Activated CD4-positive, alpha-beta memory T cell treated with anti-CD3 and anti-CD28 coated beads for 36 hours (primary cell): ENCODE data around the gene PPIC. TPM values are rescaled to one million over a fixed set of nuclear protein-coding genes. Genes with fewer than 3 reads are reported as not detected.

Experiments
- CTCF ChIA-PET: fragments of 350-600 bp; sonication (Branson Sonifier 250); formaldehyde crosslinking; loops from one replicate; lab custom pipeline; 2021; ENCODE audit warnings: antibody characterized with exemption, inconsistent platforms; lab: Charles Lee
- POLR2A ChIA-PET: fragments of 350-600 bp; sonication (Branson Sonifier 250); formaldehyde crosslinking; loops from one replicate; lab custom pipeline; 2021; ENCODE audit warnings: antibody characterized with exemption; lab: Charles Lee
- DNase-seq: peaks from one replicate; pipeline ENCODE4 v3.0.0-alpha.2; 2020
- H3K27ac Mint-ChIP-seq: one replicate; pipeline ENCODE4 v1.8.0; 2021; ENCODE audit warnings: mixed read lengths
- H3K27me3 Mint-ChIP-seq: one replicate; pipeline ENCODE4 v1.8.0; 2021; ENCODE audit warnings: mixed read lengths
- H3K36me3 Mint-ChIP-seq: one replicate; pipeline ENCODE4 v1.8.0; 2021; ENCODE audit warnings: mixed read lengths
- H3K4me1 Mint-ChIP-seq: one replicate; pipeline ENCODE4 v1.8.0; 2021; ENCODE audit warnings: low read depth, mixed read lengths
- H3K4me3 Mint-ChIP-seq: one replicate; pipeline ENCODE4 v1.8.0; 2021; ENCODE audit warnings: mild to moderate bottlenecking, mixed read lengths
- H3K9me3 Mint-ChIP-seq: one replicate; pipeline ENCODE4 v1.8.0; 2021; ENCODE audit warnings: mixed read lengths
- intact Hi-C: fragments of 100-400 bp; cut with micrococcal nuclease; formaldehyde crosslinking; loops from one replicate; pipeline ENCODE4 v1.15.1; 2023
- total RNA-seq, 2 experiments: library from RNA; stranded (reverse); gene quantifications; one replicate each; pipeline ENCODE4 v1.2.3, GENCODE V29; 2021

Gene PPIC
- total RNA-seq, 2 experiments from 2014 or later: not detected

DNA sequence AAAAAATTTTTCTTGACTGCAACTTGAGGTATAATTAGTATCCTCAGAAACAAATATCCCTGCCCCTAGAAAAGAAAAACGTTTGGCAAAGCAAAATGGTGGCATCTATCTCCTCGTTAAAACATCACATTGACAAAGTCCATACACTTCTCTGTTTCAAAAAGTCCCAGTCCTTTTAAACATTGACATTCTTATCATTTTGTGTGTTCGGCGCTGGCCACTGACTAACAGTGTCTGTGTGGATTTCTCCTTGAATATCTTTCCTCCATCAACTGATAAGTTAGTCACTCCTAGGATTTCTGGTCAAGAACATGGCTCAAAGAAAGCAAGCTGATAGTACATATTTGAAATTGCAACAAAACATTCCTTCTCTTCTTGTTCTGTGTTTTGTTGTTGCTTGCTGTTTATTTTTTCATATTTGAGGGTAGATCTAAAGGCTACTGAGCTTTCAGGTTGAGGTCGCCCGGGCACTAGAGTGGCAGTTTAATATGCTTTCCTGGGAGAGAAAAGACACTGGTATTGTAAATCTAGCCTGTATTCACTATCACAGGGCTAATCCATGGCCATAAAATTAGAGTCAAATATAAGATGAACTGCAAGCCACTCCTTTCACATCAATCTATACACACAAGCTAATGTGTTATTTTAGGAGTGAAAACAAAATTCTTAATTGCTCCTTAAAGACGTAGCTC lies 8.5 kb upstream of the PPIC start:
- peaks cover 25% of the 10 kb centered on the region for H3K27me3 Mint-ChIP-seq
- H3K27ac Mint-ChIP-seq: no peak overlapping the region
- no peaks in the 10 kb centered on the region for H3K36me3 Mint-ChIP-seq
- intact Hi-C loops: no loop called here
- H3K4me1 Mint-ChIP-seq: no peaks in the 10 kb centered on the region
- ChIA-PET POLR2A (no interaction called here), CTCF (no interaction called here)
- no peak overlapping the region for H3K4me3 Mint-ChIP-seq
- H3K9me3 Mint-ChIP-seq: no peaks in the 10 kb centered on the region
- no peak for DNase-seq

GRCh38 chr5:123039673-123040072 lies 3.1 kb upstream of the PPIC start:
- no peaks in the 10 kb centered on the region for H3K9me3 Mint-ChIP-seq
- H3K27ac Mint-ChIP-seq: no peak overlapping the region
- intact Hi-C loops: loop anchor here (5.0 kb wide), 1 partner anchor 53 kb away; no protein-coding TSS in a partner anchor
- no peak for DNase-seq
- H3K36me3 Mint-ChIP-seq: no peaks in the 10 kb centered on the region
- no peak overlapping the region for H3K4me3 Mint-ChIP-seq
- CTCF ChIA-PET: no interaction called here
- H3K4me1 Mint-ChIP-seq: peaks cover 11% of the 10 kb centered on the region
- POLR2A ChIA-PET: no interaction called here
- peaks cover 43% of the 10 kb centered on the region for H3K27me3 Mint-ChIP-seq

- H3K4me1 Mint-ChIP-seq: peaks cover 11% of the 10 kb centered on the region
- ChIA-PET POLR2A (no interaction called here), CTCF (no interaction called here)
- H3K36me3 Mint-ChIP-seq: no peaks in the 10 kb centered on the region
- peak overlapping the region; percentile 38 for H3K4me3 Mint-ChIP-seq
- no peak for DNase-seq
- intact Hi-C loops: loop anchor here (5.0 kb wide), 1 partner anchor 55 kb away; no protein-coding TSS in a partner anchor
- H3K9me3 Mint-ChIP-seq: no peaks in the 10 kb centered on the region
- H3K27me3 Mint-ChIP-seq: peaks cover 38% of the 10 kb centered on the region
- no peak overlapping the region for H3K27ac Mint-ChIP-seq
Measured at GRCh38 chr5:123037104-123037418, 536 bp upstream of the PPIC start.

- peak; percentile 9 for DNase-seq
- Mint-ChIP-seq H3K4me1 (peaks cover 11% of the 10 kb centered on the region), H3K27ac (no peak overlapping the region), H3K4me3 (peak overlapping the region; percentile 56), H3K27me3 (peaks cover 45% of the 10 kb centered on the region), H3K36me3 (no peaks in the 10 kb centered on the region), H3K9me3 (no peaks in the 10 kb centered on the region)
- POLR2A ChIA-PET: no interaction called here
- intact Hi-C loops: loop anchor here (5.0 kb wide), 1 partner anchor 56 kb away; no protein-coding TSS in a partner anchor
- CTCF ChIA-PET: no interaction called here
Measured at GRCh38 chr5:123035918-123036390, 571 bp downstream of the PPIC start.

DNA sequence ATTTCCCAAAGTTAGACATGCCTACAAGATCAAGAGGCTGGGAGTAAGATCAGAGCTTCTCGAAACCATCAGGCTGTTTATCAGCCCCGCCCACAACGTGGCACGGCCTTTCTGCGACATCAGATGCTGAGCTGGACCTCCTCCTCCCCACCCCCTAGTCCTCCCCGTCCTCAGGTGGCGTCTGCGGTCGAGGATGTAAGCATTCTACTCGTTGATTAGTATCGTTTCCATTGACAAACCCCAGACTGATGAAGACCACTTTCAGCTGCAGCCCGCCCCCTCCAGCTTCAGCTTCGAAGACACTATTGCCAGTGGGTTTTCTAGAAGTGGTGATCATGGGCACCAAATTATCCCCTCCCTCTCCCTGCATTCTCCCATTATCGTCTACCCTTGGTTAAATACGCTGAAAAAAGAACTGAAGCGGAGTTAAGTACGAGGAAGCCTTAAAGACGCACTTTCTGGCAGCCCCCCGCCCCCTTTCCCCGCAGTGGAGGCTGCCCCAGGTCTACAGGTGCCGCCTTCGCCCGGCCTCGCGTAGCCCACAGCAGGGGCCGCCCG lies 1.1 kb downstream of the PPIC start:
- ChIA-PET CTCF (interaction anchor here (0.7 kb wide), 1 partner anchor 576 kb away, joined by 3 read pairs; no protein-coding TSS in a partner anchor), POLR2A (no interaction called here)
- Mint-ChIP-seq H3K9me3 (no peaks in the 10 kb centered on the region), H3K27me3 (peaks cover 48% of the 10 kb centered on the region), H3K4me3 (peak overlapping the region; percentile 56), H3K4me1 (peaks cover 11% of the 10 kb centered on the region), H3K27ac (no peak overlapping the region), H3K36me3 (no peaks in the 10 kb centered on the region)
- peak; percentile 30 for DNase-seq
- intact Hi-C loops: loop anchor here (5.0 kb wide), 1 partner anchor 57 kb away; no protein-coding TSS in a partner anchor

GRCh38 chr5:123033157-123033671 lies 3.3 kb downstream of the PPIC start:
- H3K27ac Mint-ChIP-seq: no peak overlapping the region
- DNase-seq: no peak
- intact Hi-C loops: no loop called here
- no peaks in the 10 kb centered on the region for H3K9me3 Mint-ChIP-seq
- CTCF ChIA-PET: no interaction called here
- peaks cover 11% of the 10 kb centered on the region for H3K4me1 Mint-ChIP-seq
- no peak overlapping the region for H3K4me3 Mint-ChIP-seq
- H3K27me3 Mint-ChIP-seq: peaks cover 40% of the 10 kb centered on the region
- H3K36me3 Mint-ChIP-seq: no peaks in the 10 kb centered on the region
- POLR2A ChIA-PET: no interaction called here

- CTCF ChIA-PET: no interaction called here
- no peak overlapping the region for H3K4me3 Mint-ChIP-seq
- no peak overlapping the region for H3K27ac Mint-ChIP-seq
Measured at GRCh38 chr5:123028222-123028621, 8.3 kb downstream of the PPIC start.

GRCh38 chr5:123014689-123015088 lies 21.8 kb downstream of the PPIC start:
- Mint-ChIP-seq H3K4me3 (no peak overlapping the region), H3K9me3 (peaks cover 3% of the 10 kb centered on the region), H3K27me3 (no peaks in the 10 kb centered on the region), H3K4me1 (no peaks in the 10 kb centered on the region), H3K36me3 (peaks cover 2% of the 10 kb centered on the region), H3K27ac (no peak overlapping the region)
- no peak for DNase-seq
- ChIA-PET POLR2A (no interaction called here), CTCF (no interaction called here)
- intact Hi-C loops: no loop called here

More at GRCh38 chr5:123028222-123028621, 8.3 kb downstream of the PPIC start:
- Mint-ChIP-seq H3K9me3 (no peaks in the 10 kb centered on the region), H3K36me3 (no peaks in the 10 kb centered on the region), H3K4me1 (no peaks in the 10 kb centered on the region), H3K27me3 (peaks cover 11% of the 10 kb centered on the region)
- POLR2A ChIA-PET: no interaction called here
- intact Hi-C loops: no loop called here
- DNase-seq: no peak

DNA sequence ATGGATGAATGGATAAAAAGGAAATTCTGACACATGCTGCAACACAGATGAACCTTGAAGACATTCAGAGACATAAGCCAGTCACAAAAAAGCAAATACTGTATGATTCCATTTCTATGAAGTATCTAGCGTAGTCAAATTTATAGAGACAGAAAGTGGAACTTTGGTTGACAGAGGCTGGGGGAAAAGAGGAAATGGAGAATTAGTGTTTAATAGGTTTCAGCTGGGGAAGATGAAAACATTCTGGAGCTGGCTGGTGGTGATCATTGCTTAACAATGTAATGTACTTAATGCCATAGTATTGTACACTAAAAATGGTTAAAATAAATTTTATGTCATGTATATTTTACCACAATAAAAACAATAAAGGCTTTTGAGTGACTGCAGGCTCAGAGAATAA lies 24.2 kb downstream of the PPIC start:
- ChIA-PET CTCF (no interaction called here), POLR2A (no interaction called here)
- H3K27me3 Mint-ChIP-seq: no peaks in the 10 kb centered on the region
- DNase-seq: no peak
- no peaks in the 10 kb centered on the region for H3K4me1 Mint-ChIP-seq
- peaks cover 3% of the 10 kb centered on the region for H3K9me3 Mint-ChIP-seq
- no peak overlapping the region for H3K27ac Mint-ChIP-seq
- no peak overlapping the region for H3K4me3 Mint-ChIP-seq
- peaks cover 6% of the 10 kb centered on the region for H3K36me3 Mint-ChIP-seq
- intact Hi-C loops: no loop called here

DNA sequence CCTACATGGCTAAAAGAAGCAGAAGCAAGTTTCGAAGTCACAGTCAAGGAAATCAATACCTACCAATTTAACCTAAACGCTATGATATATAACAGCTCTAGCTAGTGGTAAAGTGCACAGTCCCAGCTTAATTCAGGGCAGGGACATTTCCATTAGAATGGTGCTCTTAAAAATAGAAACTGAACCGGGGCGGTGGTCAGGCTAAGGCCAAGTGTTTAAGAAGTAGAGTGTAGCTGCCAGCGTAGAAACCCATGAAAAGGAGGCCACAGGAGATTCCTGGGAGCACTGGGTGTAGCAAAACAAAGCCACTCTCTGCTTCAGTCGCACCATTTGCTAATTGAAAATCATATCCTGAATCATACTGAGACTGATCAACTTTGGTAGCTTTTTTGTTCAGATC lies 28.8 kb downstream of the PPIC start:
- H3K9me3 Mint-ChIP-seq: no peaks in the 10 kb centered on the region
- no peak overlapping the region for H3K27ac Mint-ChIP-seq
- POLR2A ChIA-PET: no interaction called here
- CTCF ChIA-PET: no interaction called here
- DNase-seq: no peak
- H3K36me3 Mint-ChIP-seq: peaks cover 6% of the 10 kb centered on the region
- H3K4me3 Mint-ChIP-seq: no peak overlapping the region
- intact Hi-C loops: loop anchor here (10.0 kb wide), 2 partner anchors 303 to 493 kb away; no protein-coding TSS in a partner anchor
- no peaks in the 10 kb centered on the region for H3K4me1 Mint-ChIP-seq
- no peaks in the 10 kb centered on the region for H3K27me3 Mint-ChIP-seq

- Mint-ChIP-seq H3K4me3 (no peak overlapping the region), H3K27me3 (no peaks in the 10 kb centered on the region), H3K4me1 (no peaks in the 10 kb centered on the region), H3K9me3 (no peaks in the 10 kb centered on the region), H3K36me3 (peaks cover 6% of the 10 kb centered on the region), H3K27ac (no peak overlapping the region)
- no peak for DNase-seq
- ChIA-PET POLR2A (no interaction called here), CTCF (no interaction called here)
- intact Hi-C loops: loop anchor here (10.0 kb wide), 2 partner anchors 302 to 492 kb away; no protein-coding TSS in a partner anchor
Measured at GRCh38 chr5:123007182-123007581, 29.3 kb downstream of the PPIC start.

GRCh38 chr5:123001808-123002207 lies 34.7 kb downstream of the PPIC start:
- intact Hi-C loops: loop anchor here (5.0 to 10.0 kb wide), 3 partner anchors 105 to 487 kb away; no protein-coding TSS in a partner anchor
- Mint-ChIP-seq H3K4me3 (no peak overlapping the region), H3K9me3 (no peaks in the 10 kb centered on the region), H3K27me3 (no peaks in the 10 kb centered on the region), H3K4me1 (no peaks in the 10 kb centered on the region), H3K27ac (no peak overlapping the region), H3K36me3 (no peaks in the 10 kb centered on the region)
- DNase-seq: no peak
- ChIA-PET CTCF (no interaction called here), POLR2A (no interaction called here)
